Kidney glomerular epithelial cell (primary cell): ENCODE measurements around the gene CELSR3.
A peak's percentile ranks its signal among the peaks of the same experiment; 100 is the strongest.

Experiments used
- DNase-seq: peaks from one replicate; lab custom pipeline; 2025; lab: John Stamatoyannopoulos, UW

CELSR3 gene

GRCh38 chr3:48599509-48600285 is 63.0 kb downstream of the CELSR3 start:
- DNase-seq: no peak

- DNase-seq: no peak
These were observed 63.6 kb downstream of the CELSR3 start for GRCh38 chr3:48599077-48599501.

- peak; percentile 21 for DNase-seq
These were observed 64.2 kb downstream of the CELSR3 start for GRCh38 chr3:48598323-48599076.

GRCh38 chr3:48597408-48597800 is 65.3 kb downstream of the CELSR3 start:
- DNase-seq: no peak

- DNase-seq: no peak
These were observed 65.8 kb downstream of the CELSR3 start for GRCh38 chr3:48596676-48597407.

- no peak for DNase-seq
These were observed 66.5 kb downstream of the CELSR3 start for GRCh38 chr3:48596157-48596556.

GRCh38 chr3:48595526-48596121 is 67.1 kb downstream of the CELSR3 start:
- DNase-seq: peak; percentile 96

GRCh38 chr3:48595075-48595525 is 67.6 kb downstream of the CELSR3 start, which contains the start of gene COL7A1:
Gene COL7A1, minus strand, starts transcription at chr3:48595329. Its CDS starts 170 bp downstream, at chr3:48595159.
- DNase-seq: no peak

- no peak for DNase-seq
These were observed 68.2 kb downstream of the CELSR3 start for GRCh38 chr3:48594417-48595049.

GRCh38 chr3:48593337-48593736 is 69.3 kb downstream of the CELSR3 start:
- DNase-seq: no peak

GRCh38 chr3:48592519-48593087 is 70.1 kb downstream of the CELSR3 start:
- no peak for DNase-seq

GRCh38 chr3:48591886-48592518 is 70.7 kb downstream of the CELSR3 start:
- no peak for DNase-seq

GRCh38 chr3:48591436-48591835 is 71.2 kb downstream of the CELSR3 start:
- DNase-seq: no peak

GRCh38 chr3:48588230-48588629 is 74.5 kb downstream of the CELSR3 start:
- no peak for DNase-seq

- no peak for DNase-seq
These were observed 75.0 kb downstream of the CELSR3 start for GRCh38 chr3:48587686-48588085.
